ENCODE data around the gene SAP30L. TPM values are rescaled to one million over a fixed set of nuclear protein-coding genes. Genes with fewer than 3 reads are reported as not detected.

The SAP30L gene
- total and polyA plus RNA-seq, 2 experiments from 2014 or later = 21.4 to 29.3 TPM

DNA sequence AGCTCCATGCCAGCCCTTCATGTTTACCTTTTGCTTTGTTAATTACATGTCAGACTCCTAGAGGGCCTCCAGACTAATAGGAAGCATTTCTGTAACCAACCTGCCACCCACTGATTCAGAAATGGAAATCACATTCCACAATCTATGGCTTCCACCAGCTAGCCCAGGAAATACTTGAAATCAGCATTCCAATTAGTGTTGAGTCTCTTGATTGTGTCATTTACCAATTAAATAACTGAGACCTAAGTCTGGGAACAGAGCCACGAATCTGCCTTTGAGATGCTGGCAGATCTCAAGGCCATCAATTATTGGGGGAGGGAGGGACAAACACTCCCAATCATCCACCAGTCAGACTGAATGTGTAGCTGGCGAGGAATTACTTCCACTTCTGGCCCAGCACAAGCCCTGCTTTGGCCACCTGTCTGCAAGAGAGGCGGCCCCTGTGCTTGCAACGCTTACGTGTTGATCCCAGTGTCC lies 27.4 kb upstream of the SAP30L start (continued):
- TF ChIP-seq NANOG (IDR thresholded peaks at IDR 0.05; ENCODE audit: borderline replicate concordance) (no peak), ZNF331 (CRISPR knock-in tag; IDR thresholded peaks at IDR 0.05; ENCODE audit: low read depth) (no peak), EZH2phosphoT487 (IDR thresholded peaks at IDR 0.05; ENCODE audit: unreplicated experiment) (no peak), JUNB (IDR thresholded peaks at IDR 0.05; ENCODE audit: unreplicated experiment) (no peak)

DNA sequence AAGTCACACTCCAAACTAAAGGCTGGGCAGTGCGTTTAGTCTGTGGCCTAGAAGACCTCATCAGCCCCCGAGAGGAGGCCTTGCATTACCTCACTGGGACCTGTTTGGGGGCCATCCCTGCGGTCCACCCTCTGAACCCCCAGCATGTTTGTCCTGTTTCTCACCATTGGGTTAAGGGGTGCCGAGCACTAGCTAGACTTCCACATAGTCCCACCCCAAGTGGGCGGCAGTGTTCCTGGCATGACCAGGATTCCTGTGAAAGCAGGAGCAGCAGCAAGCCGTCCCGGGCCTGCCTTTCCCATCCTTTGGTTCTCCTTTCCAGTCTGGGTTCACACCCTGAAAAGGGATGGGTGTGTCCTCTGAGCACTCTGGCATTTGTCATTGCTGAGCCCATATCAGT lies 26.6 kb upstream of the SAP30L start:
- Mint-ChIP-seq H3K4me1 (peaks cover 16% of the 10 kb centered on the region), H3K36me3 (ENCODE audit: low read depth) (0 out of 3 replicates have a peak, but pooled peaks cover 3% of the 10 kb centered on the region), H3K9me3 (peaks cover 6% of the 10 kb centered on the region; the same call in 1 of the 3 replicates), H3K4me3 (no peak overlapping the region), H3K27me3 (ENCODE audit: insufficient read depth, low read depth, poor library complexity) (peaks cover 7% of the 10 kb centered on the region), H3K27ac (no peak overlapping the region)
- ATAC-seq = no peak
- no peak overlapping the region for H3K4me3 ChIP-seq
- no peaks in the 10 kb centered on the region; the same call in 1 of the 2 replicates for H4K20me1 ChIP-seq (replicated peaks; ENCODE audit: insufficient read depth)
- no peak overlapping the region for H3K27ac ChIP-seq (ENCODE audit: low read depth)
- TF ChIP-seq NANOG (IDR thresholded peaks at IDR 0.05; ENCODE audit: borderline replicate concordance) (no peak), EZH2 (IDR thresholded peaks at IDR 0.05; ENCODE audit: low read depth, unreplicated experiment) (no peak), STAT1 (IDR thresholded peaks at IDR 0.05; ENCODE audit: unreplicated experiment) (no peak), POLR2AphosphoS5 (IDR thresholded peaks at IDR 0.05; ENCODE audit: low read depth) (no peak), ZNF331 (CRISPR knock-in tag; IDR thresholded peaks at IDR 0.05; ENCODE audit: low read depth) (no peak), CREB1 (CRISPR knock-in tag; IDR thresholded peaks at IDR 0.05; ENCODE audit: low read depth) (no peak), JUNB (IDR thresholded peaks at IDR 0.05; ENCODE audit: unreplicated experiment) (no peak), EZH2phosphoT487 (IDR thresholded peaks at IDR 0.05; ENCODE audit: unreplicated experiment) (no peak)
- TF ChIP-seq, protein P1, sequence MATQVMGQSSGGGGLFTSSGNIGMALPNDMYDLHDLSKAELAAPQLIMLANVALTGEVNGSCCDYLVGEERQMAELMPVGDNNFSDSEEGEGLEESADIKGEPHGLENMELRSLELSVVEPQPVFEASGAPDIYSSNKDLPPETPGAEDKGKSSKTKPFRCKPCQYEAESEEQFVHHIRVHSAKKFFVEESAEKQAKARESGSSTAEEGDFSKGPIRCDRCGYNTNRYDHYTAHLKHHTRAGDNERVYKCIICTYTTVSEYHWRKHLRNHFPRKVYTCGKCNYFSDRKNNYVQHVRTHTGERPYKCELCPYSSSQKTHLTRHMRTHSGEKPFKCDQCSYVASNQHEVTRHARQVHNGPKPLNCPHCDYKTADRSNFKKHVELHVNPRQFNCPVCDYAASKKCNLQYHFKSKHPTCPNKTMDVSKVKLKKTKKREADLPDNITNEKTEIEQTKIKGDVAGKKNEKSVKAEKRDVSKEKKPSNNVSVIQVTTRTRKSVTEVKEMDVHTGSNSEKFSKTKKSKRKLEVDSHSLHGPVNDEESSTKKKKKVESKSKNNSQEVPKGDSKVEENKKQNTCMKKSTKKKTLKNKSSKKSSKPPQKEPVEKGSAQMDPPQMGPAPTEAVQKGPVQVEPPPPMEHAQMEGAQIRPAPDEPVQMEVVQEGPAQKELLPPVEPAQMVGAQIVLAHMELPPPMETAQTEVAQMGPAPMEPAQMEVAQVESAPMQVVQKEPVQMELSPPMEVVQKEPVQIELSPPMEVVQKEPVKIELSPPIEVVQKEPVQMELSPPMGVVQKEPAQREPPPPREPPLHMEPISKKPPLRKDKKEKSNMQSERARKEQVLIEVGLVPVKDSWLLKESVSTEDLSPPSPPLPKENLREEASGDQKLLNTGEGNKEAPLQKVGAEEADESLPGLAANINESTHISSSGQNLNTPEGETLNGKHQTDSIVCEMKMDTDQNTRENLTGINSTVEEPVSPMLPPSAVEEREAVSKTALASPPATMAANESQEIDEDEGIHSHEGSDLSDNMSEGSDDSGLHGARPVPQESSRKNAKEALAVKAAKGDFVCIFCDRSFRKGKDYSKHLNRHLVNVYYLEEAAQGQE (IDR thresholded peaks at IDR 0.05; ENCODE audit: unreplicated experiment) = no peak
- TF ChIP-seq, protein P2, sequence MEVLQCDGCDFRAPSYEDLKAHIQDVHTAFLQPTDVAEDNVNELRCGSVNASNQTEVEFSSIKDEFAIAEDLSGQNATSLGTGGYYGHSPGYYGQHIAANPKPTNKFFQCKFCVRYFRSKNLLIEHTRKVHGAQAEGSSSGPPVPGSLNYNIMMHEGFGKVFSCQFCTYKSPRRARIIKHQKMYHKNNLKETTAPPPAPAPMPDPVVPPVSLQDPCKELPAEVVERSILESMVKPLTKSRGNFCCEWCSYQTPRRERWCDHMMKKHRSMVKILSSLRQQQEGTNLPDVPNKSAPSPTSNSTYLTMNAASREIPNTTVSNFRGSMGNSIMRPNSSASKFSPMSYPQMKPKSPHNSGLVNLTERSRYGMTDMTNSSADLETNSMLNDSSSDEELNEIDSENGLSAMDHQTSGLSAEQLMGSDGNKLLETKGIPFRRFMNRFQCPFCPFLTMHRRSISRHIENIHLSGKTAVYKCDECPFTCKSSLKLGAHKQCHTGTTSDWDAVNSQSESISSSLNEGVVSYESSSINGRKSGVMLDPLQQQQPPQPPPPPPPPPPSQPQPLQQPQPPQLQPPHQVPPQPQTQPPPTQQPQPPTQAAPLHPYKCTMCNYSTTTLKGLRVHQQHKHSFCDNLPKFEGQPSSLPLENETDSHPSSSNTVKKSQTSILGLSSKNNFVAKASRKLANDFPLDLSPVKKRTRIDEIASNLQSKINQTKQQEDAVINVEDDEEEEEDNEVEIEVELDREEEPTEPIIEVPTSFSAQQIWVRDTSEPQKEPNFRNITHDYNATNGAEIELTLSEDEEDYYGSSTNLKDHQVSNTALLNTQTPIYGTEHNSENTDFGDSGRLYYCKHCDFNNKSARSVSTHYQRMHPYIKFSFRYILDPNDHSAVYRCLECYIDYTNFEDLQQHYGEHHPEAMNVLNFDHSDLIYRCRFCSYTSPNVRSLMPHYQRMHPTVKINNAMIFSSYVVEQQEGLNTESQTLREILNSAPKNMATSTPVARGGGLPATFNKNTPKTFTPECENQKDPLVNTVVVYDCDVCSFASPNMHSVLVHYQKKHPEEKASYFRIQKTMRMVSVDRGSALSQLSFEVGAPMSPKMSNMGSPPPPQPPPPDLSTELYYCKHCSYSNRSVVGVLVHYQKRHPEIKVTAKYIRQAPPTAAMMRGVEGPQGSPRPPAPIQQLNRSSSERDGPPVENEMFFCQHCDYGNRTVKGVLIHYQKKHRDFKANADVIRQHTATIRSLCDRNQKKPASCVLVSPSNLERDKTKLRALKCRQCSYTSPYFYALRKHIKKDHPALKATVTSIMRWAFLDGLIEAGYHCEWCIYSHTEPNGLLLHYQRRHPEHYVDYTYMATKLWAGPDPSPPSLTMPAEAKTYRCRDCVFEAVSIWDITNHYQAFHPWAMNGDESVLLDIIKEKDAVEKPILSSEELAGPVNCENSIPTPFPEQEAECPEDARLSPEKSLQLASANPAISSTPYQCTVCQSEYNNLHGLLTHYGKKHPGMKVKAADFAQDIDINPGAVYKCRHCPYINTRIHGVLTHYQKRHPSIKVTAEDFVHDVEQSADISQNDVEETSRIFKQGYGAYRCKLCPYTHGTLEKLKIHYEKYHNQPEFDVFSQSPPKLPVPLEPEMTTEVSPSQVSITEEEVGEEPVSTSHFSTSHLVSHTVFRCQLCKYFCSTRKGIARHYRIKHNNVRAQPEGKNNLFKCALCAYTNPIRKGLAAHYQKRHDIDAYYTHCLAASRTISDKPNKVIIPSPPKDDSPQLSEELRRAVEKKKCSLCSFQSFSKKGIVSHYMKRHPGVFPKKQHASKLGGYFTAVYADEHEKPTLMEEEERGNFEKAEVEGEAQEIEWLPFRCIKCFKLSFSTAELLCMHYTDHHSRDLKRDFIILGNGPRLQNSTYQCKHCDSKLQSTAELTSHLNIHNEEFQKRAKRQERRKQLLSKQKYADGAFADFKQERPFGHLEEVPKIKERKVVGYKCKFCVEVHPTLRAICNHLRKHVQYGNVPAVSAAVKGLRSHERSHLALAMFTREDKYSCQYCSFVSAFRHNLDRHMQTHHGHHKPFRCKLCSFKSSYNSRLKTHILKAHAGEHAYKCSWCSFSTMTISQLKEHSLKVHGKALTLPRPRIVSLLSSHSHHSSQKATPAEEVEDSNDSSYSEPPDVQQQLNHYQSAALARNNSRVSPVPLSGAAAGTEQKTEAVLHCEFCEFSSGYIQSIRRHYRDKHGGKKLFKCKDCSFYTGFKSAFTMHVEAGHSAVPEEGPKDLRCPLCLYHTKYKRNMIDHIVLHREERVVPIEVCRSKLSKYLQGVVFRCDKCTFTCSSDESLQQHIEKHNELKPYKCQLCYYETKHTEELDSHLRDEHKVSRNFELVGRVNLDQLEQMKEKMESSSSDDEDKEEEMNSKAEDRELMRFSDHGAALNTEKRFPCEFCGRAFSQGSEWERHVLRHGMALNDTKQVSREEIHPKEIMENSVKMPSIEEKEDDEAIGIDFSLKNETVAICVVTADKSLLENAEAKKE (CRISPR knock-in tag; IDR thresholded peaks at IDR 0.05) = no peak
- TF ChIP-seq, protein P3, sequence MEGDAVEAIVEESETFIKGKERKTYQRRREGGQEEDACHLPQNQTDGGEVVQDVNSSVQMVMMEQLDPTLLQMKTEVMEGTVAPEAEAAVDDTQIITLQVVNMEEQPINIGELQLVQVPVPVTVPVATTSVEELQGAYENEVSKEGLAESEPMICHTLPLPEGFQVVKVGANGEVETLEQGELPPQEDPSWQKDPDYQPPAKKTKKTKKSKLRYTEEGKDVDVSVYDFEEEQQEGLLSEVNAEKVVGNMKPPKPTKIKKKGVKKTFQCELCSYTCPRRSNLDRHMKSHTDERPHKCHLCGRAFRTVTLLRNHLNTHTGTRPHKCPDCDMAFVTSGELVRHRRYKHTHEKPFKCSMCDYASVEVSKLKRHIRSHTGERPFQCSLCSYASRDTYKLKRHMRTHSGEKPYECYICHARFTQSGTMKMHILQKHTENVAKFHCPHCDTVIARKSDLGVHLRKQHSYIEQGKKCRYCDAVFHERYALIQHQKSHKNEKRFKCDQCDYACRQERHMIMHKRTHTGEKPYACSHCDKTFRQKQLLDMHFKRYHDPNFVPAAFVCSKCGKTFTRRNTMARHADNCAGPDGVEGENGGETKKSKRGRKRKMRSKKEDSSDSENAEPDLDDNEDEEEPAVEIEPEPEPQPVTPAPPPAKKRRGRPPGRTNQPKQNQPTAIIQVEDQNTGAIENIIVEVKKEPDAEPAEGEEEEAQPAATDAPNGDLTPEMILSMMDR (conservative IDR thresholded peaks at IDR 0.05; ENCODE audit: low read depth in 2 of 2) = no peak
- no peaks in the 10 kb centered on the region for H3K27me3 ChIP-seq (ENCODE audit: insufficient read depth)
- H3K79me2 ChIP-seq (replicated peaks; ENCODE audit: insufficient read depth) = no peaks in the 10 kb centered on the region
- H3K9me2 ChIP-seq (ENCODE audit: insufficient read depth) = no peaks in the 10 kb centered on the region
- no peak overlapping the region for H3K4me2 ChIP-seq
- no peaks in the 10 kb centered on the region for H3K36me3 ChIP-seq (ENCODE audit: insufficient read depth)
- no peak overlapping the region for H2AFZ ChIP-seq
- H3F3A ChIP-seq (replicated peaks; ENCODE audit: low read depth) = no peaks in the 10 kb centered on the region
- no peak for DNase-seq (ENCODE audit: low spot score)
- 0 out of 2 replicates have a peak, but pooled peaks cover 7% of the 10 kb centered on the region for H3K4me1 ChIP-seq (ENCODE audit: insufficient read depth)
